ENCODE data around the gene ALB.

- TF ChIP-seq CTBP1 (IDR thresholded peaks at IDR 0.05; ENCODE audit: borderline replicate concordance) (no peak), HDGF (IDR thresholded peaks at IDR 0.05; ENCODE audit: borderline replicate concordance) (no peak), TARDBP (IDR thresholded peaks at IDR 0.05) (no peak), PKNOX1 (IDR thresholded peaks at IDR 0.05) (no peak), FOXK2 (IDR thresholded peaks at IDR 0.05) (no peak), SP1 (IDR thresholded peaks at IDR 0.05) (no peak), SUZ12 (IDR thresholded peaks at IDR 0.05) (no peak), BHLHE40 (IDR thresholded peaks at IDR 0.05; ENCODE audit: borderline replicate concordance) (no peak), FOXM1 (IDR thresholded peaks at IDR 0.05; ENCODE audit: borderline replicate concordance) (no peak), ZNF384 (IDR thresholded peaks at IDR 0.05) (no peak), ELF4 (IDR thresholded peaks at IDR 0.05) (no peak)
Observed at GRCh38 chr4:73445383-73446335, 41.6 kb downstream of the ALB start.
